ENCODE measurements around the gene CCT8L2. TPM values are rescaled to one million over a fixed set of nuclear protein-coding genes. Genes with fewer than 3 reads are reported as not detected.
"Not testable (repeated sequence)": the region's sequence is repeated elsewhere in the genome, so short reads cannot be mapped to it uniquely, and the experiment has no call there.

The CCT8L2 gene
- total RNA-seq, 1 donor from 2014 or later, result not detected

DNA sequence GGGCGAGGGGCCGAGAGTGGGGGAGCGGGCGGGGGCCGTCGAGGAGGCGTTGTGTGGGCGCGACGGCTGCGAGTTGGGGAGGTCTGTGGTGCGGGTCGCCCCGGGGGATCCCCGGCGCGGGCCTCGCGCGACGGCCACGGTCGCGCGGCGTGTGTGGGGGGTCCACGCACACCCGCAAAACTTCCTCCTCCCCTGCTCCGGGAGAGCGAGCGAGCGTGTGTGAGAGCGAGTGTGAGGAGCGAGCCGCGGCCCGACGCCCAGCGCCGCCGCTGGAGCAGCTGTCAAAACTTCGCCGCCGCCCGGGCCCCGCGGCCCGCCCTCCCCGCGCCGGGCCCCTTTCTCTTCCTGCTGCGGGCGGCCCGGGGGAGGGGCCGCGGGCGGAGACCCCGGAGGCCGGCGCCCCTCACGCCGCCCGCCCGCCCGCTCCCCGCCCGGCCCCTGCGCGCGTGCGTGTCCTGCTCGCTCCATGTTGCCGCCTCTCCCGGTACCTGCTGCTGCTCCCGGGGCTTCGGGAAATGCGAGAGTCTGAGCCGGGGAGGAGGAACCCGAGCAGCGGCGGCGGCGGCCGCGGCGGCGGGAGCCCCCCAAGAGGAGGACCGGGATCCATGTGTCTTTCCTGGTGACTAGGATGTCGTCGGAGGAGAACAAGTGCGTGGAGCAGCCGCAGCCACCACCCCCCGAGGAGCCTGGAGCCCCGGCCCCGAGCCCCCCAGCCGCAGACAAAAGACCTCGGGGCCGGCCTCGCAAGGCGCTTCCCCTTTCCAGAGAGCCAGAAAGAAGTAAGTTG, 9.0 kb upstream of the CCT8L2 start:
- Mint-ChIP-seq H3K36me3 (ENCODE audit: unreplicated experiment) (no peaks in the 10 kb centered on the region), H3K4me1 (ENCODE audit: low read depth, unreplicated experiment) (no peaks in the 10 kb centered on the region), H3K27ac (ENCODE audit: unreplicated experiment) (no peak overlapping the region), H3K27me3 (ENCODE audit: unreplicated experiment) (peaks cover 3% of the 10 kb centered on the region), H3K9me3 (ENCODE audit: unreplicated experiment) (peaks cover 3% of the 10 kb centered on the region), H3K4me3 (ENCODE audit: unreplicated experiment) (no peak overlapping the region)
- DNase-seq, result peak; percentile 41
- TF ChIP-seq, protein P1, sequence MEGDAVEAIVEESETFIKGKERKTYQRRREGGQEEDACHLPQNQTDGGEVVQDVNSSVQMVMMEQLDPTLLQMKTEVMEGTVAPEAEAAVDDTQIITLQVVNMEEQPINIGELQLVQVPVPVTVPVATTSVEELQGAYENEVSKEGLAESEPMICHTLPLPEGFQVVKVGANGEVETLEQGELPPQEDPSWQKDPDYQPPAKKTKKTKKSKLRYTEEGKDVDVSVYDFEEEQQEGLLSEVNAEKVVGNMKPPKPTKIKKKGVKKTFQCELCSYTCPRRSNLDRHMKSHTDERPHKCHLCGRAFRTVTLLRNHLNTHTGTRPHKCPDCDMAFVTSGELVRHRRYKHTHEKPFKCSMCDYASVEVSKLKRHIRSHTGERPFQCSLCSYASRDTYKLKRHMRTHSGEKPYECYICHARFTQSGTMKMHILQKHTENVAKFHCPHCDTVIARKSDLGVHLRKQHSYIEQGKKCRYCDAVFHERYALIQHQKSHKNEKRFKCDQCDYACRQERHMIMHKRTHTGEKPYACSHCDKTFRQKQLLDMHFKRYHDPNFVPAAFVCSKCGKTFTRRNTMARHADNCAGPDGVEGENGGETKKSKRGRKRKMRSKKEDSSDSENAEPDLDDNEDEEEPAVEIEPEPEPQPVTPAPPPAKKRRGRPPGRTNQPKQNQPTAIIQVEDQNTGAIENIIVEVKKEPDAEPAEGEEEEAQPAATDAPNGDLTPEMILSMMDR (IDR thresholded peaks at IDR 0.05; ENCODE audit: partially characterized antibody, unreplicated experiment), result no peak

DNA sequence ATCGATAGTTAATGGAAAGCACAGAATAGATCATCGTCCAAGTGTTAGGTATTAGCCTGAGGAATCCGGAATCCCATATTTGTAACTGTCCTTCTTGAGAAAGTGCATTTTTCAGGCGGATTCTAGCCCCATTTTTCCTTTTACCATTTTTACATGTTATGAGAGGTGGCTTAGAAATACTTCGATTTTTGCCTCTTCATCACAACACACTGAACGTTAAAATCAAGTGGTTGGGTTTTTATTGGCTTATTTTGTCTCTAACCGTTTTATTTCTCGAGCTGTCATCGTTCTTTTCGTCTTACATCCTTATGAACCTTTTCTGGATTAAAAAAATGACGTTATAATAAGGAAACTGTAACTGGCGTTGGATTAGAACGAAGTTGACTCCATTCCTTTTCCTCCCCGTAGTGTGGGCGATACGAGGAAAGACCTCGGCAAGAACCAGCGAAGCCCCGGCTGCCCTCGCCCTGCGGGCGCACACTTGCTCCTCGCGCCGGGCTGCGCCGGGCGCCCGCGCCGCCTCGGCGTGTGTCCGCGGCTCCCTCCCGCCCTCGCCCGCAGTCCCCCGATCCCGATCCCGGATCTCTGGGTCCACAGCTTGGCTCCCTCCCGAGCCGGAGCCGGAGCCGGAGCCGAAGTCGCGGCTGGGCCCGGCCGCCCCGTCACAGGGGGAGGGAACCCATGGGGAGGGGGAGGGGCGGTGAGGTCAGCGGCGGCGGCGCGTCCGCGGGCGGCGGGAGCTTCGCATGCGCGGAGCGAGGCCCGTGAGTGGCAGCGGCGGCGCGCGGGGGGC, 8.2 kb upstream of the CCT8L2 start:
- not testable (repeated sequence) for H3K27me3 Mint-ChIP-seq (ENCODE audit: unreplicated experiment); H3K9me3 Mint-ChIP-seq (ENCODE audit: unreplicated experiment); H3K4me1 Mint-ChIP-seq (ENCODE audit: low read depth, unreplicated experiment); H3K27ac Mint-ChIP-seq (ENCODE audit: unreplicated experiment); H3K36me3 Mint-ChIP-seq (ENCODE audit: unreplicated experiment)
- H3K4me3 Mint-ChIP-seq (ENCODE audit: unreplicated experiment), result peak overlapping the region; percentile 64
- peak; percentile 83 for DNase-seq

DNA sequence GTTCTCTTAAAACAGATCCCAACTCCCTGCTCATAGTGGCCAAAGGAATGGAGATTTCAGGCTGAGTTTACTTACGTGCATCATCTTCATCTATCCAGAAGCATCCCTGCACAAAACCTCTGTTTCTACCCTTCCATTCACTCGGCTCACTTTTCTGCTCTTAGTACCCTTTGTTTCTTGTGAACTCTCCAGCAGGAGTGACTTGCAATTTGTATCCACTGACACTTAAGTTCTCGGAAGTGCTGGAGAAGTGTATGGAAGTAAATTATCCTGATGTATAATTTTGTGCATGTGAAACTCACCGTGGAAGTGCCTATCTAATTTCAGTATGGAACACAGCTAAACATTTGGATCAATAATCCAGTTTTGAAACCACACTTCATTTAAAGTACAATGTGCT, 7.0 kb upstream of the CCT8L2 start:
- not testable (repeated sequence) for H3K27me3 Mint-ChIP-seq (ENCODE audit: unreplicated experiment); H3K4me3 Mint-ChIP-seq (ENCODE audit: unreplicated experiment); H3K36me3 Mint-ChIP-seq (ENCODE audit: unreplicated experiment); H3K4me1 Mint-ChIP-seq (ENCODE audit: low read depth, unreplicated experiment); H3K27ac Mint-ChIP-seq (ENCODE audit: unreplicated experiment); H3K9me3 Mint-ChIP-seq (ENCODE audit: unreplicated experiment); DNase-seq

DNA sequence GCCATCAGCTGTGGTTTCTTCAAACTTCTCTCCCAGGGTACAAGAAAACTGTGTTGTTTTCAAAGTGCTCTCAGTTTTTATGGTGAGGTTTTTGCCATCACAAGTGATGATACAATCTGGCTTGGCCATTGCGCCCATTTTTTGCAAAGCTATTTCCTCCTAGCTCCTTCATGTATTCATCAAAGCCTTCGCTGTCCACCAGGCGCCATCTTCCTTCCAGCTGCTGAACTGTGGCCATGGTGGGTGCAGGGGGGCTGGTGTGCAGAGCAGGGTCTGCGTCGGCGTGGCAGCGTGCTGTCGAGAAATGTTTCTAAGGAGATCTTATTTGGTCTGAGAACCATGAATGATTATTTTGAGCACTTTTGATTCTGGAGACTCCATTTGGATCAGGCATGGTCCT, 2.6 kb upstream of the CCT8L2 start:
- H3K4me1 Mint-ChIP-seq (ENCODE audit: low read depth, unreplicated experiment); H3K27me3 Mint-ChIP-seq (ENCODE audit: unreplicated experiment); H3K27ac Mint-ChIP-seq (ENCODE audit: unreplicated experiment); H3K36me3 Mint-ChIP-seq (ENCODE audit: unreplicated experiment); H3K4me3 Mint-ChIP-seq (ENCODE audit: unreplicated experiment); DNase-seq; H3K9me3 Mint-ChIP-seq (ENCODE audit: unreplicated experiment): not testable (repeated sequence)

DNA sequence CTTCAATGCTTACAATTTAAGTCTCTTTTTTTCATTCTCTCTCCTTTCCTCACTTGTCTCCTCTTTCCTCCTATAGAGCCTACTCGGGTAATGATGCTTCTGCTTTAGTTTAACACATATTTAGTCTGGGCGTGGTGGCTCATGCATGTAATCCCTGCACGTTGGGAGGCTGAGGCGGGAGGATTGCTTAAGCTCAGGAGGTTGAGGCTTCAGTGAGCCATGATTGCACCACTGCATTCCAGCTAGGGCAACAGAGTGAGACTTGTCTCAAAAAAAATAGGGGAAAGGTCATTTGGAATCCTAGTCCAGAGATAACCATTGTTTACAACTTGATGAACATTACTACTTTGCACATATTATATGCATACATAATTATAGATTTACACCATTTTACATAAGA, 1.4 kb upstream of the CCT8L2 start:
- no peak overlapping the region for H3K27ac Mint-ChIP-seq (ENCODE audit: unreplicated experiment)
- no peak overlapping the region for H3K4me3 Mint-ChIP-seq (ENCODE audit: unreplicated experiment)
- H3K4me1 Mint-ChIP-seq (ENCODE audit: low read depth, unreplicated experiment), result no peaks in the 10 kb centered on the region
- no peaks in the 10 kb centered on the region for H3K9me3 Mint-ChIP-seq (ENCODE audit: unreplicated experiment)
- DNase-seq, result no peak
- TF ChIP-seq, protein P1 (IDR thresholded peaks at IDR 0.05; ENCODE audit: partially characterized antibody, unreplicated experiment), result no peak
- no peaks in the 10 kb centered on the region for H3K36me3 Mint-ChIP-seq (ENCODE audit: unreplicated experiment)
- H3K27me3 Mint-ChIP-seq (ENCODE audit: unreplicated experiment), result peaks cover 2% of the 10 kb centered on the region

DNA sequence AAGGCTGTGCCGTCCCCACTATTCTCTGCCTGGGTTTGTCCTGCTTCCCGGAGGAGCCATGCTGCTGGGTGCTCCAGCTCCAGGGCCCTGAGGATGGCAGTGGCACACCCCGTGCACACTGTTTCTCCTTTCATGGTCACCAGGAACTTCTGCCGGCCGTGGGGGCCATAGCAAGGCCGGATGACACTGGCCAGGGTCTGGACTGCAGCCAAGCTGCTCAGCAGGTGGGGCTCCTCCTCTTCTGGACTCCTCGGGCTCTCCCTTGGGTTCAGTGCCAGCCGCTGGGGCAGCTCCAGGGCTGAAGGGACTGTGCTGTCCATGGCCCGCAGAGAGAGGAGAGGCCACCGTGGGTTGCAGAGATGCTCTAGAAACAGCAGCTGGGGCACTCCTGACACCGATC, 379 bp downstream of the CCT8L2 start:
- not testable (repeated sequence) for H3K27ac Mint-ChIP-seq (ENCODE audit: unreplicated experiment); DNase-seq; H3K36me3 Mint-ChIP-seq (ENCODE audit: unreplicated experiment); H3K4me1 Mint-ChIP-seq (ENCODE audit: low read depth, unreplicated experiment); H3K27me3 Mint-ChIP-seq (ENCODE audit: unreplicated experiment); H3K9me3 Mint-ChIP-seq (ENCODE audit: unreplicated experiment); H3K4me3 Mint-ChIP-seq (ENCODE audit: unreplicated experiment)

DNA sequence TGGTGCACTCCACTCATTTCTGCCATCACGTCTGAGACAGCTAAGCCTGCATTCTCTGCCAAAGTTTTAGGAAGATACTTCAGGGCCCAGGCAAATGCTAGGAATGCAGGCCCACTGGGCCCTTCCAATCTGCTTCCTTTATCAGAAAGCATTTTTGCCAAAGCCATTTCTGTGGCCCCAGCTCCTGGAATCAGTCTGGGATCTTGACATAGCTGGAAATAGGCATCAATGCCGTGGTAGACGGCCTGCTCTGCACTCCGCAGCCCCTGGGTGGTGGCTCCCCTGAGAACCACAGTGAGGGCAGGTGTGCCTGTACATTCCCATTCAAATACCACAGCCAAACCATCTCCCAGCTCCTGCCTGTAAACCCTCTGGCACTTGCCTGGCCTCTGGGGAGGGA, 1.5 kb downstream of the CCT8L2 start:
- H3K27ac Mint-ChIP-seq (ENCODE audit: unreplicated experiment); H3K9me3 Mint-ChIP-seq (ENCODE audit: unreplicated experiment); H3K27me3 Mint-ChIP-seq (ENCODE audit: unreplicated experiment); DNase-seq; H3K4me3 Mint-ChIP-seq (ENCODE audit: unreplicated experiment); H3K36me3 Mint-ChIP-seq (ENCODE audit: unreplicated experiment); H3K4me1 Mint-ChIP-seq (ENCODE audit: low read depth, unreplicated experiment): not testable (repeated sequence)

All from glutamatergic neuron (in vitro differentiated cells).